GM19238 (cell line): ENCODE data around the gene MLYCD.
"Not testable (repeated sequence)": the region's sequence is repeated elsewhere in the genome, so short reads cannot be mapped to it uniquely, and the experiment has no call there.

Experiments used
- DNase-seq: peaks from one replicate; pipeline ENCODE4 v3.0.0; 2011; ENCODE audit warnings: low spot score; ENCODE audit not compliant: insufficient read length

MLYCD gene

DNA sequence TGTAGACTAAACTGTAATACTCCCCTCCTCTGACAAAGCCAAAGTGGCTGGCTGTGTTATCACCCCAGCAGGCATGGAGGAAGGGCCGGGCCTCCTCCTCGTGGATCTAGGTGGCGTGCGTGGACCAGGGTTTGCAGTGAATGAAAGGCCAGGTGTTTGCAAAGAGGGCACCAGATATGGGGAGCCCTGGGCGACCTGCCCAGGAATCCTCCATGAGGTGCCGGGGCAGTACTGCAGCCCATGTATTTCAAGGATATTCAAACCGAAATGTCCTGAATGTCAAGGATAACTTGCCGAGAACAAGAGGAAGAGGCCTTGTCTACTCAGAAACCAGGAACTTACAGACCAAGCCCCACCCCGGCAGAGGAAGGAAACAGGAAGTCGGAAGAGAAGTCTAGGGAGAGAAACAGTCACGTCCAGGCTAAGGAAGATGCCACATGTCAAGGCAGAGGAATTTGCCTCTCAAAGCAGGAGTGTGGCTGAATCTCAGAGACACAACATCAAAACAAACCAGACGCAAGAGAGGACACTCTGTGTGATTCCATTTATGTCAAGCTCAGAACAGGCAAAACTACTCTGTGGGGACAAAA lies 40.4 kb downstream of the MLYCD start:
- no peak for DNase-seq

DNA sequence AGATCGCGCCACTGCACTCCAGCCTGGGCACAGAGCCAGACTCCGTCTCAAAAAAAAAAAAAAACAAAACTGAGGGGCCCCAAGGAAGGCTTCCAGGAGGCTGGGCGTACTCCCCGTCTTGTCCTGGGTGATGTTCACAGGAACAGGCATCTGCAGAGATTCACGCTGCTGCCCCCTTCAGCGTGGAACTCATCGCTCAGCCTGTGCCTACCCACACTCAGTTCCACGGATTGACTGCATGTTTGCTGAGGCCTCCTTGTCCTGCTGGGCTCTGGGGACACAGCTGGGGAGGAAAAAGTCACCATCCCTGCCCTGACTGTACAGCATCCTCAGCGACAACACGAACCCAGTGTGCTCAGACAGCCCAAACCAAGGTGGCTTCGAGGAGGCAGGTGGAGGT lies 41.2 kb downstream of the MLYCD start:
- DNase-seq, result no peak

DNA sequence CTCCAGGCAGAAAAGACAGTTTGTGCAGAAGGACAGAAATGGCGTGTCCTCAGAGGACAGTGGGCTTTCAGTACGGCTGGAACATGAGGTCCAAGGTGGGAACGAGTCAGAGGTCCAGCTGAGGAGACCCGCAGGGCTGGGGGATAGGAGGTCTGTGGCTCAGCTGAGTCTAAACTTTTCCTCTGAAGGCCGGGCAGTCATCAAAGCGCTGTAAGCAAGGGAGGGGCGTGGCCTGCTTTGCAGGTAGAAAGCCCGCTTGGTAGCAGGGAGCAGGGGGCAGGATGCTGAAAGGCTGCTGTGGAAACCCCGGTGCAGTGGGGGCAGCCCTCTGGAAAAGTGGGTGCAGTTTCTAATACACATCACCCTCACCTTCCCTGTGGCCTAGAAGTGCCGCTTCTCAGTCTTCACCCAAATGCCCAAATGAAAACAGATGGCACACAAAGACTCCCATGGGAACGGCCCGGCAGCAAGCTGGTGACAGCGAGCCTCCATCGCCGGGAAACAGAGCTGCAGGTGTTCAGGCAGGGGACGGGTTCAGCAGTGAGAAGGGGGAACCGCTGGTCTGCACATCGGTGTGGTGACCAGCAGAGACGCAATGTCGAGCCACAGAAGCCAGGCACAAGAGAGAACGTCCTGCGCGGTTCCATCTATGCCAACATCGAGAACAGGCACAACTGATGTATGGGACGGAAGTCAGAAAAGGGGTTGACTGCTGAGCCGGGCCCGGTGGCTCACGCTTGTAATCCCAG lies 41.9 kb downstream of the MLYCD start:
- DNase-seq, result no peak

DNA sequence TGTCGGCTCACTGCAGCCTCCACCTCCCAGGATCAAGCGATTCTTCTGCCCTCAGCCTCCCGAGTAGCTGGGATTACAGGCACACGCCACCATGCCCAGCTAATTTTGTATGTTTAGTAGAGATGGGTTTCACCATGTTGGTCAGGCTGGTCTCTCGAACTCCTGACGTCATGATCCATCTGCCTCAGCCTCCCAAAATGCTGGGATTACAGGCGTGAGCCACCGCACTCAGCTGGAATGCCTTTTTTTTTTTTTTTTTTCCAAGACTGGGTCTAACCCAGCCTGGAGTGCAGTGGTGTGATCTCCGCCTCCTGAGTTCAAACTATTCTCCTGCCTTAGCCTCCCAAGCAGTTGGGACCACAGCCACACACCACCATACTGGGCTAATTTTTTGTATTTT lies 42.6 kb downstream of the MLYCD start:
- not testable (repeated sequence) for DNase-seq

DNA sequence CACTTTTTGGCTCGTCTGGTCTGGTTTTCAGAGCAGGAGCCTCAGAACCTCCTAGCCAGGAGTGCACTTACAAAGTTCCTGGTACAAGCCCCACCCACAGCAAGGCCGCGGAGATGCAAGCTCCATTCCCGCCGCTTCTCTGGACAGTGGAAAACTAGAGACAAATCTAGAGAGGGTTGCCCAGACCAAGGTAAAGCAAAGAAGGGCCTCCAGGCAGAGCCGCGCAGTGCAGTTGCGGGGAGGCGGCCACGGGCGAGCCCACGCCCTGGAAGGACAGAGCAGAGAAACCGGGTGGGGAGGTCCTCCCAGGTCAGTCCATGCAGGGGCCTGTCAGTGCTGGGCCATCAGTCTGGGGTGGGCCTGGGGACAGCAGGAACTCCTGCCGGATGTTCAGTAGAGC lies 43.2 kb downstream of the MLYCD start:
- DNase-seq, result no peak

DNA sequence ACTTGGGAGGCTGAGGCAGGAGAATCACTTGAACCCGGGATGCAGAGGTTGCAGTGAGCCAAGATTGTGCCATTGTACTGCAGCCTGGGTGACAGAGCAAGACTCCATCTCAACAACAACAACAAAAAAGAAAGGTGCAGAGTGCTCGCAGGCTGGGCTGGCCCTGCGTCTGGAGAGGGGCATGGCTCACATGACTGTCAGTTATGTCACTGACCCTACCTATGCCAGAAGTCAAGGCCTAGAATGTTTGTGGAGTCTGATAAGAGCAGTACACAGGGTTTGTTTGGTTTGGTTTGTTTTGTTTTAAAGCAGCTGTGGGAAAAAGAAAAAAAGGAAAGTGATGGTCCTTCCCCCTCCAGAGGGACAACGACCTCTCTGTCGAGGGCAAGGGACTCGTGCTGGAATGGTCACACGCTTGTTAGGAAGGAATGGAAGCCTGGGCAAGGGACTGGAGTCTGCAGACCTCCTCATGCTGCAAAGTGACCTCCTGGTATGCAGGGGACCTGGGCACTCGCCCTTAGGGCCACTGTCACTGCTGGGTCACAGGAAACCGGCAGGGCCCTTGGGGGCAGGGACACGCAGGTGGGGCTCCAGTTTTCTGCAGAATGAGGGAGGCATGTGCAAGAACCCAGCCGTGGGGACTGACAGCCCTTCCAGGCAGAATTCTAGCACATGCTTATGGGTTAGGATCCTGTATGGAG lies 44.0 kb downstream of the MLYCD start:
- DNase-seq, result no peak

DNA sequence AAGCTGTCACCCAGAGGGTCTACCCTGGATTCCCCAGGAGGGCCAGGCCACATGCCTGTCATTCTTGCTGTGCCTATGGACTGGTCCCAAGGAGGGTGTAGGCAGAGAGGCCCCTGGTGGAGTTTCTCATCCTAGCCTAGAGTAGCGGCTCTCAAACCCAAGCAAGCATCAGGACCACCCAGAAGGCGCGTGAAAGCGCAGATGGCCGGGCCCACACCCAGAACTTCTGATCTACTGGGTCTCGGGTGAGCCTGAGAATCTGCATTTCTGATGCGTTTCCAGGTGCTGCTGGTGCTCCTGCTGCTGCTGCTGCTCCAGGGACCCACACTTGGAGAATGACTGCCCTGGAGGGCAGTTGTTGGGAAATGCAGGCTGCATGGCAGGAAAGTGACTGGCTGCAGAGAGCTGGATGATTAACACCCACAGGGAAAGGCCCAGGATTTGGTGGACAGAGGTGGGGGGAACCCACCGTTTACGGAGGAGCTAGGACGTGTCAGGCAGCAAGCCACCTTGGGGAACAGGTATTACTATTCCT lies 44.7 kb downstream of the MLYCD start:
- no peak for DNase-seq

DNA sequence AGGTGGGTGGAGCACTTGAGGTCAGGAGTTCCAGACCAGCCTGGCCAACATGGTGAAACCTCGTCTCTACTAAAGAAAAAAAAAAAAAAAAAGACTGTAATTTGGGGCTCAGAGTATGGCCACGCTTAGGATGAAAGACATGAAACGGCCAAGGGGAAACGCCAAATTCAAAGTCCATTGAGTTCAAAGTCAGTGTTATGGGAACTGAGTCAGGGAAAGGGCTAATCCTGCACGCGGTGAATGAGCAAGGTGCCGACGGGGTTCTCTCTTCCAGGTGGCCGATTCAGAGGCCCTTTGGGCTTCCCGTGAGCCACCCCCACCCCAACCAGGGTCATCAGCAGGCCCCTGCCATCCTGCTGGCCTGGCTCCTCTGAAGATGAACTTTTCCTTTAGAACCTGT lies 46.7 kb downstream of the MLYCD start:
- DNase-seq, result no peak

DNA sequence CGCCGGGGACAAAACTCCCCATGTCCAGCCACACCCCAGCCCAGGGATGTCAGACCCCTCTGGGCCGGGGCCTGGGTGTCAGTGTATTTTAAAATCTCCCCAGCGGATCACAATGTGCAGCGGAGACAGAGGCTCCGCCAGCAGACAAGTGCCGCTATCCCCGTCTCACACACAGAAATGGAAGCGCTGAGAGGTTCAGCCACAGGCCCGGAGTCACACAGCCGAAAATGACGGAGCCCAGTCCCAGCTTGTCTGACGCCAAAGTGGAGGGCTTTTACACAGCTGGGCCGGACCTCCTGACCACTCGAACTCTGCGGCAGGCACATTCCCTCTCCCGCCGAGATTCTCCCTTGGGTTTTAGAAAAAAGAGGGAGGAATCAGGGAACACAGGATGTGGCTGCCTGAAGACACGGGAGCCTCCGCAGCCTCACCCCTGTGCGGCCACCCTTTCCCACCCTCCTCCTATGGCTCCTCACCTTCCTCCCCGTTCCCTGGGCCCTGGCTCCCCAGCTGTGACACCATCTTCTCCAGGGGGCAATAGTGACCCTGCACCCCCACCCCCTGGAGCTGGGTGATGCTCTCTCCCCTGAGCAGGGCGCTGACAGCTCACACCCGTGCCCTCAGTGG lies 47.4 kb downstream of the MLYCD start:
- no peak for DNase-seq

DNA sequence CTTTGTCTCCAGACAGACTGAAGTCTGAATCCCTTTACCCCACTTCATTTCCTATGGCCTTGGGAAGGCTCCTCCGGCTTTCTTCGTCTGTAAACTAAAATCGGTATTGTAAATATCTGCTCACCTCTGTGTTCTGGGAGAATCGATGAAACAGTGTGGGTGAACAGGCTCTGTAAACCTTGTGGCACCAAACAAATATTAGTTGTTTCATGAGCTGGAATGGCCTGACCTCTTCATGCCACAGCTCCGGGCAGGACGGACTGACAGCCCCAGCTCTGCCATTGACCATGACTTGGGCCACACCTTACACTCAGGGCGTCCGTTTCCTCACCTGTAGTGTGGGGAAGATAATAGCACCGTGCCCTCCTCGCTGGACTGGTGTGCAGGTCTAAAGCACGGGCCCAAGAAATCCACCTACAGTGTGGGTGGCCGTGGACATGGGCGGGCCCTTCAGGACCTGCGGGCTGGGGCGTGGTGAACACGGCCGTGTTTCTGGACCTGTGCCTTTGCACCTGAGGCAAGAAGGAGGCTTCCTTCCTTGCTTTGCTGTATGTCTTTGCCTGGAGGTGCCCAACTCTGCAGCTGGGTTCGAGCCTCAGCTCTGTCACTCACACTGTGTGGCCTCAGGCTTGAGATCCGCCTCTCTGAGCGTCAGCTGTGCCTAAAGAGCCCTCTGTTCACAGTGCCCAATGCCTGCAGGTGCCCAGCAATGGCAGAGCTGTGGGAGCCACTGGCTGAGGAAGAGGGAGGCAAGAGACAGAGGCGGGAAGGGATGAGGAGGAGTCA lies 48.1 kb downstream of the MLYCD start:
- DNase-seq, result no peak

DNA sequence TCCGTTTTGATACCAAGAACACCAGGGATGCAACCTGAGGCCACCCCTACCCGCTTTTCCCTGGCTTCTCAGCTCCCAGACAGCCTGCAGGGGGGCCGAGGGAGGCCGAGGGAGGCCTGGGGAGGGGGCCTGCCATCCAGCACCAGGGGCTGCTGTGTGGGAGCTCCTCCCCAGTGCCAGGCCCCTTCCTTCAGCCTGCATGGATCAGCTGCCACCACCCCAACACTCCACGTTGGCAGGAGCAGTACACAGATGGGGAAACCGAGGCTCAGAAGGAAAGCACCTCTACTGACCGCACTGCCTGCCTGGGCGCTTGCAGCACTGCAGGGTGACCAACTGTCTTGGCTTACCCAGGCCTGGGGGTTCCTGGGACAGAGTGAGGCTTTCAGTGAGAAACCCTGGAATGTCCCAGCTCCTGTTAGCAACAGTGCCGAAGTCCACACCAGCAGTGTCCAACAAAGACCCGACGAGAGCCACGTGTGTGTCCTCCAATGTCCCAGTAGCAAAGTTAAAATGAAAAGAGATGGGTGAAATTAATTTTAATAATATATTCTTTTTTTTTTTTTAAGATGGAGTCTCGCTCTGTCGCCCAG lies 48.8 kb downstream of the MLYCD start:
- no peak for DNase-seq

DNA sequence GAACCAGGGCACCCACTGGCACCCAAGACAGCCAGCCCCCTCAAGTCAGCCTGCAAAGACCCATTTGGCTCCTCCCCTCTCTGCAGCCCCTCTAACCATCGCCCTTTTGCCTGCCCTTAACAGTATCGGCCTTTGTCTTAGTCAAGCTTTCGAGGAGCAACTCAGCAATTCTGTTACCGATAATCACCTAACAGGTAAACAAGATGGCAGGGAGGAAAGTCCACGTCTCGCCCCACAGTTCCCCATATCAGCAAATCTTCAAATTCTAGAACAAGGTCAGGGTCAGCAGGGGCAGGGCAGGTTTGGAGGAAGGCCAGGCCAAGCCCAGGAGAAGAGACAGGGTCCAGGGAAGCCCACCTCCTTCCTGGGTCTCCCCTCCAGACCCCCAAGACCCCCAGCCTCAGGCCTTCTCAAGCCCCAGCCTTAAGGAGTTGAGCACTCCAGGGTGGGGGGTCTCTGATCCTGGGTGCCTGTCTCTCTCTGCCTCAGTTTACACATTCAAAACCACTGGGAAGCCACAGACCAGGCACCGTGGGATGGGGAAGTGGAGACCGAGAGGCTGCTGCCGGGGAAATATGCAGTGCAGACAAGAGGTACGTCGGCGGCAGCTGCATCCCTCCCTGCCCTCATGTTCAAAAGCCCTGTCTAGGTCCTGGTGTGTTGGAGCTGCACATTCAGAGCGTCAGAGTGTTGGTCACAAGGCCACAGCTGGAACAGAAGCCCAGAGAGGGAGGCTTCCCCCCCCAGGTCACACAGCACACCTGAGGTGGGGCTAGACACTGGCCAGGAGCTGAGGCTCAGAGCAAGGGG lies 50.2 kb downstream of the MLYCD start:
- no peak for DNase-seq

DNA sequence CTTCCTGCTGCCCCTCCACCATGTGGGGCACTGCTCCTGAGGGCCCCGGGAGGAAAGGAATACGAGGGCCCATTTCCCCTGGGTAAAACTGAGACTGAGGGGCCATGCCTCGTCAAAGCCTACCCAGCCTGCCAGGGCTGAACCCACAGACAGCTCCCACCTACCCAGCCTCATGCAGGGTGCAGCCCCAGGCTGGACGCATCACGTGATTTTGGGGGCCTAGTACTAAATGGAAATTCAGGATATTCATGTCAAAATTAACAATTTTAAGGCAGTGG lies 50.7 kb downstream of the MLYCD start:
- no peak for DNase-seq

DNA sequence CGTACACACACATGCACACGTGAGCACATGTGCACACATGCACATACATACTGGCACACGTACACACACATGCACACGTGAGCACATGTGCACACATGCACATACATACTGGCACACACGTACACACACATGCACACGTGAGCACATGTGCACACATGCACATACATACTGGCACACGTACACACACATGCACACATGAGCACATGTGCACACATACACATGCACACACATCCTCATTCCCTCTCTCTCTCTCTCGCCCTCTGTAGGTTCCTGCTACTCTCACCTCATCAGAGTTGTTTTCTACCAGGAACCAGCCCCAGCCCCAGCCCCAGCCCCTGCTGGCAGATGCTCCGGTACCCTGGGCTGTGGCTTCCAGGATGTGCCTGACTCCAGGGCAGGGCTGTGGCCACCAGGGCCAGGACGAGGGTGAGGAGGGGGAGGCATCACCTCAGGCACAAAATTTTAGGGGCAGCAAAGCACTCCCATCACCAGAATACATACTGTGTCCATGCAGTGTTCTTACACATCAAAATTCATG lies 52.0 kb downstream of the MLYCD start:
- DNase-seq, result not testable (repeated sequence)

DNA sequence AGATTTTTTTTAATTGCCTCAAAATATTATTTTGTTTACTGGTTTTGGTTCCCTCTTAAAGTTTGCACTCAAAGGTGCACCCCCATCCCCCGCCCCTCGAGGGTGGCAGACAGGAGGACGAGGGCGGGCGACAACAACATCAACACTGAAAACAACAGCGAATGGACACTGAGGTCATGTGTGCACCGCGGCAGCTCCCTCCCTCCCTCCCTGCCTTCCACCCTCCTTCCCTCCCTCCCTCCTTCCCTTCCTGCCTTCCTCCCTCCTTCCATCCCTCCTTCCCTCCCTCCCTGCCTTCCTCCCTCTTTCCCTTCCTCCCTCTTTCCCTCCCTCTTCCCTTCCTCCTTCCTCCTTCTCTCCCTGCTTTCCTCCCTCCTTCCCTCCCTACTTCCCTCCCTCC lies 52.6 kb downstream of the MLYCD start:
- DNase-seq, result no peak

DNA sequence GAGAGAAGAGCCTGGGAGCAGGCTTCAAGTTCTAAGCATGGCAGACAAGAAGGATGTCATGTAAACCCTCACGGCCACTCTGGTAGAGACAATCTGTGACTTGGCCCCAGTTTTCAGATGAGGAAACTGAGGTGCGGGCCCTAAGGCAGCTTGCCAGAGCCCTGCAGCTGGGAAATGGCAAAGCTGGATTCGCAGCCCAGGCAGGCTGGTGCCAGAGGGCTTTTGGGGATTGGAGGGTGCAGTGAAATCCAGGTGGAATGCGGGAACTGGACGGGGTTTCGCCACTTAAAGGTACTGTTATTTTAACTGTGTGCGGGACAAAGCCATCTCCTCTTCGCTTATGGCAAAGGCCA lies 53.6 kb downstream of the MLYCD start:
- no peak for DNase-seq

DNA sequence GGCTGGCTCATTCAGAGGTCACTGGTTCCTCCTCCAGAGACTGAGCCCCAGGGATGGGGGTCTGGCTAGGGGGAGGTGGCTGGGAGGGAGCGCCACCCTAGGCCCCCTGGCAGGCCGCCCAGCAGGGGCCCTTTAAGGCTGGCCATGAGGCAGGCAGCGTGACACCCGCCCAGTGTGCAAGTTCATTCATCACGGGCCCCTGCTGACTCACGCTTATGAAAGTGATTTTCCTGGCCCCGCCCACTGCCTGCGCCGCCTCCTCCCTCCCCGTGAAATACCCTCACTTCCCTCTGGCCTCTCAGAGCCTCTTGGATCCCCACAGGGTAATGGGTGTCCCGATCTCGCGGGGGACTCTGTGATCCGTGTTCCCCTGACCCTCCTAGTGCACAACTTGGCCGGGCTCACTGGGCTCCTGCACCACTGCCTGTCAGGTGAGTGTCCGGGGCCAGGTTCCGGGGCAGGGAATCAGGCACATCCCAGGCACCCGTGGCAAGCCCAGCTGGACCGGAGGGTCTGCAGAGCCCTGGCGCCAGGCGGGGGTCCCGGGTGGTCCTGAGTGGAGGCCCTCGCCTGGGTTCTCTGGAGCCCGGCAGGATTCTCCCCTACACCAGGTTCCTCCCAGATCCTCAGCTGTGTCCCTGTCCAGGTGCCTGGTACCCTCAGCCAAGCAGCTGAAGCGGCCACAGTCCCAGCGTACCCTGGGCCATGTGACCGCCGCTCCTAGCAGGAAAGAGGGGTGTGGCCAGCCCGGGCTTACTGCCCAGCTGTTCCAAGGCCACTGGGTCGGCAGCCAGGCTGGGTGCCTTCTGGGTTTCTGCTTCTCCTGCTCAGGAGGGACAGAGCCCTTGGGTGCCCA lies 54.3 kb downstream of the MLYCD start, which contains the start of gene OSGIN1:
TSS of gene OSGIN1 (plus strand) at position 301 of the 856 bp plus-strand sequence. CDS start 4,432 bp downstream, outside the sequence.
- DNase-seq, result peak; percentile 62

DNA sequence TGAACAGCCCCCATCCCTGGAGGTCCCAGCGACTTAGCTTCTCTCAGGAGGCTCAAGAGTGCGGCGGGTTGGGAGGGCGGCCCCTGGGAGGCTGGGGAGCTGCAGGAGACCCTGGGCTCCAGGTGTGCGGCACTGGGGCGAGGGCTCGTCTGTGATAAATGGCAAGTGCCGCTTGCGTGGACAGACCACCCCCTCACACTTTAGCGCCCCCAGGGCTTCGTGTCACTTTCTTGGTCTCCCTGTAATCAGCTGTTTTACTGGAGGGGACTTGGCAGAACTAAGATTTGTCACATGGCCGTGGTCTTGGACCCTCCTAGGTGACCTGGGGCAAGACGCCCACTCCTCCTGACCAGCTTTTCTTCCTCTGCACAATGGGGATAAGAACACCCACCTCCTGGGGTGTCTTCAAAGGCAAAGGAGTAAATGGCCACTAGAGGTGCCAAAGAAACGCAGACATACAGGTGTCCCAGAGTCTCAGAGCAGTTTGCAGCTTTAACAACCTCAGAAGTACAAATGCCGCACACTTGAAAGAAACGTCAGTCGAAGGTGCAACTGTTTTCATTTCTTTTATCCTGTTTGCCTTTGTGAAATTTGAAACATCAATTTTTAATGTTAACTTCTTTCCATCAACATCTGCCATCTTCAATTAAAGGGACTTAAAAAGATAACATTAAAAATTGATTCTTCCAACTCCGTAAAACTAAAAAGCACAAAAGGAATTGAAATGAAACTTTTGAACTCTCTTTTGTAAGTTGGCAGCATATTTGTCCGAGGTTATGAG lies 55.1 kb downstream of the MLYCD start:
- DNase-seq, result peak; percentile 41
